ENCODE measurements around the gene VIM. TPM values are rescaled to one million over a fixed set of nuclear protein-coding genes. Genes with fewer than 3 reads are reported as not detected.

The VIM gene
- total and polyA plus RNA-seq, 2 donors (not counting 1 experiment from before 2014, with no cell fraction given): 343 to 375 TPM

DNA sequence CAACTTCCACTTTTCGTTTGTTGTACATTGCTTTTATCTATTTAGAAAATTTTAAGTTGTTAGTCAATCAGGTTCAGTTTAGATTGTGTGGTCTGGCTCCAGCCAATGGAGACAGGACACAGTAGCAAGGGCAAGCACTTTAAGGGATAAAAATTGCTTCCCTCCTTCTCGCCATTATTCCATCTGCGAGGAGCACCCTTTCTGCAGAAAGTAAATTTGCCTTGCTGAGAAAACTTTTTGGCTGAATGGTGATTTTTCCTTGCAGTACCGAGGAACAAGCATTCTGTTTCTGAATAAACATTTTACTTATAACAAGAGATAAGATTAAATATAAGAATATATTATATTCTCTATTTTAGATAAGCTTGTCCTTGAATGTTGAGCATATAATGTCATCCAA is 34.5 kb downstream of the VIM start:
- no peak overlapping the region for H3K4me3 ChIP-seq (ENCODE audit: control extremely low read depth in 1 of 5, extremely low read depth in 1 of 5, insufficient read depth in 1 of 5, low read depth in 2 of 5, low read length in 4 of 5)
- no peak overlapping the region for H3K27ac Mint-ChIP-seq
- no peak overlapping the region for H3K27ac ChIP-seq (ENCODE audit: low read length in 2 of 2)
- ChIA-PET CTCF (interaction anchor here (1.1 kb wide), 1 partner anchor 9 kb away, joined by 3 read pairs; no protein-coding TSS in a partner anchor), POLR2A (no interaction called here)
- no peak overlapping the region for H3K4me3 Mint-ChIP-seq
- H4K20me1 ChIP-seq (ENCODE audit: control insufficient read depth, insufficient read depth, low read length, poor library complexity, severe bottlenecking): no peaks in the 10 kb centered on the region
- intact Hi-C loops (cut with micrococcal nuclease): no loop called here
- H3K4me2 ChIP-seq (replicated peaks; ENCODE audit: low read depth, low read length, poor library complexity, severe bottlenecking): no peak overlapping the region
- no peaks in the 10 kb centered on the region for H3K36me3 ChIP-seq (replicated peaks in 1 of 2; ENCODE audit: control extremely low read depth in 1 of 2, control insufficient read depth in 1 of 2, extremely low read depth in 1 of 2, insufficient read depth in 2 of 2, low read length in 1 of 2)
- peaks cover 2% of the 10 kb centered on the region for H3K4me1 Mint-ChIP-seq
- no peak for TF ChIP-seq EZH2 (IDR thresholded peaks at IDR 0.05; ENCODE audit: borderline replicate concordance, insufficient read depth, low read depth, low read length, poor library complexity, severe bottlenecking)
- TF ChIP-seq, protein P1, sequence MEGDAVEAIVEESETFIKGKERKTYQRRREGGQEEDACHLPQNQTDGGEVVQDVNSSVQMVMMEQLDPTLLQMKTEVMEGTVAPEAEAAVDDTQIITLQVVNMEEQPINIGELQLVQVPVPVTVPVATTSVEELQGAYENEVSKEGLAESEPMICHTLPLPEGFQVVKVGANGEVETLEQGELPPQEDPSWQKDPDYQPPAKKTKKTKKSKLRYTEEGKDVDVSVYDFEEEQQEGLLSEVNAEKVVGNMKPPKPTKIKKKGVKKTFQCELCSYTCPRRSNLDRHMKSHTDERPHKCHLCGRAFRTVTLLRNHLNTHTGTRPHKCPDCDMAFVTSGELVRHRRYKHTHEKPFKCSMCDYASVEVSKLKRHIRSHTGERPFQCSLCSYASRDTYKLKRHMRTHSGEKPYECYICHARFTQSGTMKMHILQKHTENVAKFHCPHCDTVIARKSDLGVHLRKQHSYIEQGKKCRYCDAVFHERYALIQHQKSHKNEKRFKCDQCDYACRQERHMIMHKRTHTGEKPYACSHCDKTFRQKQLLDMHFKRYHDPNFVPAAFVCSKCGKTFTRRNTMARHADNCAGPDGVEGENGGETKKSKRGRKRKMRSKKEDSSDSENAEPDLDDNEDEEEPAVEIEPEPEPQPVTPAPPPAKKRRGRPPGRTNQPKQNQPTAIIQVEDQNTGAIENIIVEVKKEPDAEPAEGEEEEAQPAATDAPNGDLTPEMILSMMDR (IDR thresholded peaks at IDR 0.05): no peak
- no CpG with 5 or more reads among the region's 4 CpGs for WGBS (ENCODE audit: insufficient coverage)
- no peaks in the 10 kb centered on the region for H3K9me3 Mint-ChIP-seq (ENCODE audit: insufficient read depth)
- H3K27me3 ChIP-seq (replicated peaks in 1 of 4; ENCODE audit: control extremely low read depth in 1 of 4, control insufficient read depth in 3 of 4, insufficient read depth in 4 of 4, low read length in 3 of 4): no peaks in the 10 kb centered on the region
- H3K4me1 ChIP-seq (ENCODE audit: control insufficient read depth in 2 of 2, insufficient read depth in 2 of 2, low read length in 2 of 2): peaks cover 0 to 2% of the 10 kb centered on the region in 2 donors
- no peak overlapping the region for H3K9ac ChIP-seq (ENCODE audit: low read length)
- DNase-seq (no peak), ATAC-seq (ENCODE audit: low read depth) (no peak)
- H3K9me3 ChIP-seq (ENCODE audit: control extremely low read depth in 1 of 3, control insufficient read depth in 2 of 3, insufficient read depth in 1 of 3, low read length in 2 of 3): peaks cover 8 to 27% (median 19%) of the 10 kb centered on the region in 3 donors
- no peak overlapping the region for H2AFZ ChIP-seq (ENCODE audit: insufficient read depth, low read depth, low read length, poor library complexity, severe bottlenecking)
- H3K79me2 ChIP-seq (ENCODE audit: control insufficient read depth, insufficient read depth, low read length): no peaks in the 10 kb centered on the region
- H3K27me3 Mint-ChIP-seq: peaks cover 8% of the 10 kb centered on the region

DNA sequence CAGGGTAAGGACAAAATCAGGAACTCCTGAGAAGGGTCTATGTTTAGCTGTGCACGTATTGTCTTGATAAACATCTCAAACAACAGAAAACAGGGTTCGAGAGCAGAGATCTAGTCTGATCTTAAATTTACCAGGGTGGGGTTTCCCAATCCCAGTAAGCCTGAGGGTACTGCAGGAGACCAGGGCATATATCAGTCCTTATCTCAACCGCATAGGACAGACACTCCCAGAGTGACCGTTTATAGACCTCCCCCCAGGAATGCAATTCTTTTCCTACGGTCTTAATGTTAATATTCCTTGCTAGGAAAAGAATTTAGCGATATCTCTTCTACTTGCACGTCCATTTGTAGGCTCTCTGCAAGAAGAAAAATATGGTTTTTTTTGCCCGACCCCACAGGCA is 35.5 kb downstream of the VIM start:
- no peaks in the 10 kb centered on the region for H3K27me3 ChIP-seq (replicated peaks in 1 of 4; ENCODE audit: control extremely low read depth in 1 of 4, control insufficient read depth in 3 of 4, insufficient read depth in 4 of 4, low read length in 3 of 4)
- no peaks in the 10 kb centered on the region for H3K4me1 ChIP-seq (ENCODE audit: control insufficient read depth in 2 of 2, insufficient read depth in 2 of 2, low read length in 2 of 2)
- peaks cover 8 to 27% (median 19%) of the 10 kb centered on the region in 3 donors for H3K9me3 ChIP-seq (ENCODE audit: control extremely low read depth in 1 of 3, control insufficient read depth in 2 of 3, insufficient read depth in 1 of 3, low read length in 2 of 3)
- intact Hi-C loops (cut with micrococcal nuclease): no loop called here
- H3K4me3 Mint-ChIP-seq: no peak overlapping the region
- no peaks in the 10 kb centered on the region for H3K4me1 Mint-ChIP-seq
- ATAC-seq (ENCODE audit: low read depth): no peak
- H3K79me2 ChIP-seq (ENCODE audit: control insufficient read depth, insufficient read depth, low read length): no peaks in the 10 kb centered on the region
- H3K27me3 Mint-ChIP-seq: peaks cover 13% of the 10 kb centered on the region
- no peak overlapping the region for H3K4me2 ChIP-seq (replicated peaks; ENCODE audit: low read depth, low read length, poor library complexity, severe bottlenecking)
- ChIA-PET CTCF (no interaction called here), POLR2A (no interaction called here)
- H3K4me3 ChIP-seq (ENCODE audit: control extremely low read depth in 1 of 5, extremely low read depth in 1 of 5, insufficient read depth in 1 of 5, low read depth in 2 of 5, low read length in 4 of 5): no peak overlapping the region
- 95% methylated on average over 4 of the region's 8 CpGs for WGBS (ENCODE audit: insufficient coverage)
- no peak overlapping the region for H3K27ac Mint-ChIP-seq
- no peaks in the 10 kb centered on the region for H4K20me1 ChIP-seq (ENCODE audit: control insufficient read depth, insufficient read depth, low read length, poor library complexity, severe bottlenecking)
- no peak for DNase-seq
- H3K36me3 ChIP-seq (replicated peaks in 1 of 2; ENCODE audit: control extremely low read depth in 1 of 2, control insufficient read depth in 1 of 2, extremely low read depth in 1 of 2, insufficient read depth in 2 of 2, low read length in 1 of 2): no peaks in the 10 kb centered on the region
- TF ChIP-seq EZH2 (IDR thresholded peaks at IDR 0.05; ENCODE audit: borderline replicate concordance, insufficient read depth, low read depth, low read length, poor library complexity, severe bottlenecking): no peak
- TF ChIP-seq, protein P1 (IDR thresholded peaks at IDR 0.05): no peak
- H3K27ac ChIP-seq (ENCODE audit: low read length in 2 of 2): no peak overlapping the region
- H3K9me3 Mint-ChIP-seq (ENCODE audit: insufficient read depth): no peaks in the 10 kb centered on the region
- H3K9ac ChIP-seq (ENCODE audit: low read length): no peak overlapping the region
- no peak overlapping the region for H2AFZ ChIP-seq (ENCODE audit: insufficient read depth, low read depth, low read length, poor library complexity, severe bottlenecking)
